Measurements from ENCODE around the gene ZNF232.
A peak's percentile ranks its signal among the peaks of the same experiment; 100 is the strongest.
"Not testable (repeated sequence)": the region's sequence is repeated elsewhere in the genome, so short reads cannot be mapped to it uniquely, and the experiment has no call there.

The ZNF232 gene

GRCh38 chr17:5128905-5129535 lies 17.3 kb upstream of the ZNF232 start:
- no peak for DNase-seq

- DNase-seq, result not testable (repeated sequence)
Measured at GRCh38 chr17:5128387-5128786, 16.7 kb upstream of the ZNF232 start.

- DNase-seq, result no peak
Measured at GRCh38 chr17:5127910-5128309, 16.2 kb upstream of the ZNF232 start.

GRCh38 chr17:5126719-5127488 lies 15.2 kb upstream of the ZNF232 start:
- DNase-seq, result no peak

GRCh38 chr17:5124896-5125295 lies 13.2 kb upstream of the ZNF232 start:
- not testable (repeated sequence) for DNase-seq

GRCh38 chr17:5124125-5124760 lies 12.6 kb upstream of the ZNF232 start:
- DNase-seq, result not testable (repeated sequence)

GRCh38 chr17:5123343-5124124 lies 11.9 kb upstream of the ZNF232 start:
- DNase-seq, result no peak

GRCh38 chr17:5122586-5123342 lies 11.1 kb upstream of the ZNF232 start:
- no peak for DNase-seq

- not testable (repeated sequence) for DNase-seq
Measured at GRCh38 chr17:5122056-5122455, 10.4 kb upstream of the ZNF232 start.

- no peak for DNase-seq
Measured at GRCh38 chr17:5121186-5121841, 9.6 kb upstream of the ZNF232 start.

GRCh38 chr17:5120436-5121185 lies 8.9 kb upstream of the ZNF232 start:
- not testable (repeated sequence) for DNase-seq

- no peak for DNase-seq
Measured at GRCh38 chr17:5120036-5120435, 8.4 kb upstream of the ZNF232 start.

- DNase-seq, result no peak
Measured at GRCh38 chr17:5118219-5118618, 6.5 kb upstream of the ZNF232 start.

- DNase-seq, result no peak
Measured at GRCh38 chr17:5115673-5116651, 4.3 kb upstream of the ZNF232 start, which contains the start of gene USP6. Gene USP6 (plus strand): TSS chr17:5116032. CDS start chr17:5130368, 14,336 bp downstream.

GRCh38 chr17:5110816-5111215 lies 862 bp downstream of the ZNF232 start:
- no peak for DNase-seq

GRCh38 chr17:5100832-5101231 lies 10.8 kb downstream of the ZNF232 start:
- no peak for DNase-seq

- DNase-seq, result no peak
Measured at GRCh38 chr17:5099271-5099670, 12.4 kb downstream of the ZNF232 start.

- DNase-seq, result peak; percentile 41
Measured at GRCh38 chr17:5097101-5097834, 14.4 kb downstream of the ZNF232 start.

GRCh38 chr17:5096731-5097100 lies 15.0 kb downstream of the ZNF232 start:
- DNase-seq, result no peak
